HEK293 (cell line): Measurements from ENCODE around the gene CACNG6.

Source experiments
- YY1 ChIP-seq: fragments of 450-650 bp; formaldehyde crosslinking; IDR thresholded peaks from 2 replicates; pipeline ENCODE4 v1.5.1; 2018; ENCODE audit warnings: missing biosample characterization, missing genetic modification characterization
- ZFP69B ChIP-seq: fragments of 450-650 bp; formaldehyde crosslinking; IDR thresholded peaks from 2 replicates; pipeline ENCODE4 v1.5.1; 2016; ENCODE audit warnings: missing biosample characterization, missing genetic modification characterization
- ZNF274 ChIP-seq, 2 experiments: fragments of 200-500 bp in 1 of 2; fragments of 450-650 bp in 1 of 2; sonication (Bioruptor generic) in 1 of 2; formaldehyde crosslinking in 1 of 2; IDR thresholded peaks; 2 replicates each; pipeline versions ENCODE4 v1.5.1 to v1.6.1; 2014 to 2016; ENCODE audit warnings: borderline replicate concordance in 1 of 2, inconsistent platforms in 1 of 2, low read length in 1 of 2, missing biosample characterization in 1 of 2, missing genetic modification characterization in 1 of 2
- ZNF311 ChIP-seq: fragments of 450-650 bp; formaldehyde crosslinking; IDR thresholded peaks from 2 replicates; pipeline ENCODE4 v1.5.1; 2017; ENCODE audit warnings: missing biosample characterization, missing genetic modification characterization, borderline replicate concordance
- ZNF596 ChIP-seq: fragments of 450-650 bp; IDR thresholded peaks from 2 replicates; pipeline ENCODE4 v1.5.0; 2018; ENCODE audit warnings: missing biosample characterization, mild to moderate bottlenecking, missing genetic modification characterization, moderate library complexity
- ZNF707 ChIP-seq: fragments of 450-650 bp; formaldehyde crosslinking; IDR thresholded peaks from 2 replicates; pipeline ENCODE4 v1.5.1; 2016; ENCODE audit warnings: missing biosample characterization, missing genetic modification characterization
- TF ChIP-seq, protein P1 (sequence below): fragments of 450-650 bp; formaldehyde crosslinking; IDR thresholded peaks from 2 replicates; pipeline ENCODE4 v1.5.1; 2016; ENCODE audit warnings: missing biosample characterization, missing genetic modification characterization
- TF ChIP-seq, protein P2 (sequence below): fragments of 450-650 bp; formaldehyde crosslinking; IDR thresholded peaks from 2 replicates; pipeline ENCODE4 v1.5.1; 2017; ENCODE audit warnings: missing biosample characterization, missing genetic modification characterization
- TF ChIP-seq, protein P3 (sequence below): fragments of 450-650 bp; formaldehyde crosslinking; IDR thresholded peaks from 2 replicates; pipeline ENCODE4 v1.5.1; 2016; ENCODE audit warnings: missing biosample characterization, missing genetic modification characterization

DNA sequence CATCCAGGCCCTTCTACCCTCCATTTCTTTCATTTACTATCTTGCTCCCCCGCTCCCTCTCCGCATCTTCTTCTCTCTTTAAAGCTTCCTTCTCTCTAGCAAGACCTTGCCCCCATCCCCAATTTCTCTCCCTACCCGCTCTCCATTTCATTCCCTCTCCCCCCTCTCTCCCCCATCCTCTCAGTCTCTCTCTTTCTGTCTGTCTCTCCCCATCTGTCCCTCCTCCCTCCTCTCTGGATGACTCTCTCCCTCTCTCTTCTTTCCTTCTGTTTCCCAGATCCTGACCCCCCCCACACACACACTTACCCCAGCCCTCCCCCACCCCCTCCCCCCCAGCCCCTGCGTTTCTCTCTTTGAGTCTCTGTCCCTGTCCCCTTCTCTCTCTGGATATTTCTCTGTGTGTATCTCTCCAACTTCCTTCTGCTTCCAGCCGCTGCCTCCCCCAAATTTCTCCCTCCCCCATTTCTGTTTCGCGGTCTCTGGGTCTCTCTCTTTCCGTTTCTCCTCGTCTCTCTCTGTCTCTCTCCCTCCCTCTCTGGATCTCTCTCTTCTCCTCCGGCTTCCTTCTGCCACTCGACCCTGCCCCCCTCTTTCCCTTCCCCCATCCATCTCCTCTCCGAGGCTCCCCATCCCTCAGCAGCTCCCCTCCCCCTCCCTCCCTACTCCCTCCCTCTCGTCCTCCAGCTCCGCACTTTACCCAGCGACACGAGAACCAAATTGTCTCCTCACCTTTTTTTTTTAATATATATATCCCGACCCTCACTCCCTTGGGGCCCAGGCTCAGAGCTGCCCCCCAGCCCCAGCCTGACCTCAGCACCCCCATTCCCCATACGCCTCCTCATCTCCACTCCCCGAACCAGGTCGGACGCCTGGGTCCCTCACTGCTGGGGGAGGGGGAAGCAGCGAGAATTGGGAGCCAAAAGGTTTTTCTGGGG, 32.3 kb upstream of the CACNG6 start:
- TF ChIP-seq, protein P1, sequence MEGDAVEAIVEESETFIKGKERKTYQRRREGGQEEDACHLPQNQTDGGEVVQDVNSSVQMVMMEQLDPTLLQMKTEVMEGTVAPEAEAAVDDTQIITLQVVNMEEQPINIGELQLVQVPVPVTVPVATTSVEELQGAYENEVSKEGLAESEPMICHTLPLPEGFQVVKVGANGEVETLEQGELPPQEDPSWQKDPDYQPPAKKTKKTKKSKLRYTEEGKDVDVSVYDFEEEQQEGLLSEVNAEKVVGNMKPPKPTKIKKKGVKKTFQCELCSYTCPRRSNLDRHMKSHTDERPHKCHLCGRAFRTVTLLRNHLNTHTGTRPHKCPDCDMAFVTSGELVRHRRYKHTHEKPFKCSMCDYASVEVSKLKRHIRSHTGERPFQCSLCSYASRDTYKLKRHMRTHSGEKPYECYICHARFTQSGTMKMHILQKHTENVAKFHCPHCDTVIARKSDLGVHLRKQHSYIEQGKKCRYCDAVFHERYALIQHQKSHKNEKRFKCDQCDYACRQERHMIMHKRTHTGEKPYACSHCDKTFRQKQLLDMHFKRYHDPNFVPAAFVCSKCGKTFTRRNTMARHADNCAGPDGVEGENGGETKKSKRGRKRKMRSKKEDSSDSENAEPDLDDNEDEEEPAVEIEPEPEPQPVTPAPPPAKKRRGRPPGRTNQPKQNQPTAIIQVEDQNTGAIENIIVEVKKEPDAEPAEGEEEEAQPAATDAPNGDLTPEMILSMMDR (tag by site-specific recombination) = no peak
- TF ChIP-seq ZFP69B (tag by site-specific recombination) (no peak), ZNF311 (tag by site-specific recombination) (no peak), ZNF596 (tag by site-specific recombination) (no peak), ZNF274 (IDR thresholded peaks at IDR 0.05; ENCODE audit: low read length) (no peak), ZNF274 (tag by site-specific recombination; IDR thresholded peaks at IDR 0.05; ENCODE audit: borderline replicate concordance) (no peak), ZNF707 (no peak), YY1 (tag by site-specific recombination) (no peak)
- TF ChIP-seq, protein P2, sequence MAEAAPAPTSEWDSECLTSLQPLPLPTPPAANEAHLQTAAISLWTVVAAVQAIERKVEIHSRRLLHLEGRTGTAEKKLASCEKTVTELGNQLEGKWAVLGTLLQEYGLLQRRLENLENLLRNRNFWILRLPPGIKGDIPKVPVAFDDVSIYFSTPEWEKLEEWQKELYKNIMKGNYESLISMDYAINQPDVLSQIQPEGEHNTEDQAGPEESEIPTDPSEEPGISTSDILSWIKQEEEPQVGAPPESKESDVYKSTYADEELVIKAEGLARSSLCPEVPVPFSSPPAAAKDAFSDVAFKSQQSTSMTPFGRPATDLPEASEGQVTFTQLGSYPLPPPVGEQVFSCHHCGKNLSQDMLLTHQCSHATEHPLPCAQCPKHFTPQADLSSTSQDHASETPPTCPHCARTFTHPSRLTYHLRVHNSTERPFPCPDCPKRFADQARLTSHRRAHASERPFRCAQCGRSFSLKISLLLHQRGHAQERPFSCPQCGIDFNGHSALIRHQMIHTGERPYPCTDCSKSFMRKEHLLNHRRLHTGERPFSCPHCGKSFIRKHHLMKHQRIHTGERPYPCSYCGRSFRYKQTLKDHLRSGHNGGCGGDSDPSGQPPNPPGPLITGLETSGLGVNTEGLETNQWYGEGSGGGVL (tag by site-specific recombination) = no peak
- TF ChIP-seq, protein P3, sequence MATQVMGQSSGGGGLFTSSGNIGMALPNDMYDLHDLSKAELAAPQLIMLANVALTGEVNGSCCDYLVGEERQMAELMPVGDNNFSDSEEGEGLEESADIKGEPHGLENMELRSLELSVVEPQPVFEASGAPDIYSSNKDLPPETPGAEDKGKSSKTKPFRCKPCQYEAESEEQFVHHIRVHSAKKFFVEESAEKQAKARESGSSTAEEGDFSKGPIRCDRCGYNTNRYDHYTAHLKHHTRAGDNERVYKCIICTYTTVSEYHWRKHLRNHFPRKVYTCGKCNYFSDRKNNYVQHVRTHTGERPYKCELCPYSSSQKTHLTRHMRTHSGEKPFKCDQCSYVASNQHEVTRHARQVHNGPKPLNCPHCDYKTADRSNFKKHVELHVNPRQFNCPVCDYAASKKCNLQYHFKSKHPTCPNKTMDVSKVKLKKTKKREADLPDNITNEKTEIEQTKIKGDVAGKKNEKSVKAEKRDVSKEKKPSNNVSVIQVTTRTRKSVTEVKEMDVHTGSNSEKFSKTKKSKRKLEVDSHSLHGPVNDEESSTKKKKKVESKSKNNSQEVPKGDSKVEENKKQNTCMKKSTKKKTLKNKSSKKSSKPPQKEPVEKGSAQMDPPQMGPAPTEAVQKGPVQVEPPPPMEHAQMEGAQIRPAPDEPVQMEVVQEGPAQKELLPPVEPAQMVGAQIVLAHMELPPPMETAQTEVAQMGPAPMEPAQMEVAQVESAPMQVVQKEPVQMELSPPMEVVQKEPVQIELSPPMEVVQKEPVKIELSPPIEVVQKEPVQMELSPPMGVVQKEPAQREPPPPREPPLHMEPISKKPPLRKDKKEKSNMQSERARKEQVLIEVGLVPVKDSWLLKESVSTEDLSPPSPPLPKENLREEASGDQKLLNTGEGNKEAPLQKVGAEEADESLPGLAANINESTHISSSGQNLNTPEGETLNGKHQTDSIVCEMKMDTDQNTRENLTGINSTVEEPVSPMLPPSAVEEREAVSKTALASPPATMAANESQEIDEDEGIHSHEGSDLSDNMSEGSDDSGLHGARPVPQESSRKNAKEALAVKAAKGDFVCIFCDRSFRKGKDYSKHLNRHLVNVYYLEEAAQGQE (tag by site-specific recombination) = no peak
